Pancreas (tissue), 10 donors: ENCODE data around the gene PCYT1A. TPM values are rescaled to one million over a fixed set of nuclear protein-coding genes. Genes with fewer than 3 reads are reported as not detected.

Experiments used
- ATAC-seq, 4 donors: fragments of 200-7000 bp; cut with Tn5 transposase; one replicate each; pipeline versions ENCODE4 v1.8.0 to v1.9.1; 2020; ENCODE audit warnings: mild to moderate bottlenecking in 4 of 4, moderate library complexity in 4 of 4
- DNase-seq, 6 donors: peaks; one replicate each; pipeline ENCODE4 v3.0.0-alpha.2; 2020
- FAIRE-seq: peaks from 2 replicates; lab custom pipeline; 2012; peaks lifted over from hg19 to GRCh38; lab: Jason Lieb, UNC
- H3K27ac ChIP-seq, 4 donors: fragments of 200-600 bp; sonication (generic); 1 replicate in 3 of 4; 2 replicates in 1 of 4; pipeline versions ENCODE4 v1.5.0 to v1.8.0; 2020
- H3K27me3 ChIP-seq, 4 donors: fragments of 200-600 bp; one replicate each; pipeline ENCODE4 v1.8.0; 2021
- H3K36me3 ChIP-seq, 3 donors: fragments of 200-600 bp; sonication (generic) in 1 of 3; one replicate each; pipeline versions ENCODE4 v1.5.0 to v1.8.0; 2020 to 2021
- H3K4me1 ChIP-seq, 3 donors: fragments of 200-600 bp; one replicate each; pipeline ENCODE4 v1.8.0; 2021
- H3K4me3 ChIP-seq, 4 donors: fragments of 200-600 bp; sonication (generic) in 2 of 4; one replicate each; pipeline versions ENCODE4 v1.5.0 to v1.8.0; 2020 to 2021
- H3K9me3 ChIP-seq, 4 donors: fragments of 200-600 bp; one replicate each; pipeline ENCODE4 v1.8.0; 2021
- WGBS, 2 donors: extraction: QIAGEN DNeasy Blood & Tissue Kit; methylation state at CpG; one replicate each; pipeline ENCODE4 v1.1.7; 2013; 5-methylcytosine and 5-hydroxymethylcytosine counted together
- intact Hi-C, 3 donors: fragments of 100-400 bp; cut with DNase I; formaldehyde crosslinking; loops; one replicate each; pipeline versions ENCODE4 v1.11.1 to v1.14.2; 2022
- polyA plus RNA-seq, 2 donors: library from polyadenylated mRNA; stranded (reverse); fragments of 200-250 nt; gene quantifications; one replicate each; pipeline ENCODE4 v1.2.3, GENCODE V29; 2013
- total RNA-seq, 6 donors: library from RNA; stranded (reverse); fragmentation: NEBNext Ultra II Directional in 4 of 6; extraction: Animal tissue kit (Norgen Biotek cat#: 25700) in 4 of 6; gene quantifications; one replicate each; pipeline versions ENCODE4 v1.2.1 to v1.2.4, GENCODE V29; 2021 to 2023
- TF ChIP-seq, protein P1 (sequence below), 4 donors: fragments of 200-600 bp; sonication (generic) in 3 of 4; IDR thresholded peaks; one replicate each; pipeline versions ENCODE4 v1.5.0 to v1.8.0; 2021; ENCODE audit warnings: antibody characterized with exemption in 4 of 4
- donor health status: healthy with polysubstance abuse.
- donor health status: DM: no; HTN: no; CAD: no; lungs with moderate emphysema.
- donor health status: DM: no; HTN: no; CAD: no.
- donor health status: control.
- donor health status: control.
- donor health status: Bipolar disorder and iron deficiency.
- donor health status: DM: yes; HTN: yes; CAD: no.
- donor health status: DM: no; HTN: no; CAD: no.
- donor health status: DM: no; HTN: no; CAD: no.
- donor health status: DM: yes; HTN: yes; CAD: no.

Gene PCYT1A
- total and polyA plus RNA-seq, 8 donors: 14.1 to 26.0 (median 16.5) TPM

DNA sequence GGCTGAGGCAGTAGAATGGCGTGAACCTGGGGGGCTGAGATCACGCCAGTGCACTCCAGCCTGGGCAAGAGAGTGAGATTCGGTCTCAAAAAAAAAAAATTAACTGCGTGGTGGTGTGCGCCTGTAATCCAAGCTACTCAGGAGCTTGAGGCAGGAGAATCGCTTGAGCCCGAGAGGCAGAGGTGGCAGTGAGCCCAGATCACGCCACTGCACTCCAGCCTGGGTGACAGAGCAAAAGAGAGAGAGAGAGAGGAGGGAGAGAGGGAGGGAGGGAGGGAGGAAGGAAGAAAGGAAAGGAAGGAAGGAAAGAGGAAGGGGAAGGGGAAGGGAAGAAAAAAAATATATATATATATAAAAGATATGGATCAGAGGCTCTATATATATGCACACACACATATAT lies 44.6 kb upstream of the PCYT1A start:
- 72 to 80% methylated on average over 8 of the region's 8 CpGs for WGBS, 2 donors
- H3K4me3 ChIP-seq: no peak overlapping the region
- no peaks in the 10 kb centered on the region for H3K27me3 ChIP-seq
- DNase-seq (no peak), ATAC-seq (no peak), FAIRE-seq (no peak)
- H3K36me3 ChIP-seq: no peaks in the 10 kb centered on the region
- H3K9me3 ChIP-seq: no peaks in the 10 kb centered on the region
- TF ChIP-seq, protein P1, sequence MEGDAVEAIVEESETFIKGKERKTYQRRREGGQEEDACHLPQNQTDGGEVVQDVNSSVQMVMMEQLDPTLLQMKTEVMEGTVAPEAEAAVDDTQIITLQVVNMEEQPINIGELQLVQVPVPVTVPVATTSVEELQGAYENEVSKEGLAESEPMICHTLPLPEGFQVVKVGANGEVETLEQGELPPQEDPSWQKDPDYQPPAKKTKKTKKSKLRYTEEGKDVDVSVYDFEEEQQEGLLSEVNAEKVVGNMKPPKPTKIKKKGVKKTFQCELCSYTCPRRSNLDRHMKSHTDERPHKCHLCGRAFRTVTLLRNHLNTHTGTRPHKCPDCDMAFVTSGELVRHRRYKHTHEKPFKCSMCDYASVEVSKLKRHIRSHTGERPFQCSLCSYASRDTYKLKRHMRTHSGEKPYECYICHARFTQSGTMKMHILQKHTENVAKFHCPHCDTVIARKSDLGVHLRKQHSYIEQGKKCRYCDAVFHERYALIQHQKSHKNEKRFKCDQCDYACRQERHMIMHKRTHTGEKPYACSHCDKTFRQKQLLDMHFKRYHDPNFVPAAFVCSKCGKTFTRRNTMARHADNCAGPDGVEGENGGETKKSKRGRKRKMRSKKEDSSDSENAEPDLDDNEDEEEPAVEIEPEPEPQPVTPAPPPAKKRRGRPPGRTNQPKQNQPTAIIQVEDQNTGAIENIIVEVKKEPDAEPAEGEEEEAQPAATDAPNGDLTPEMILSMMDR (IDR thresholded peaks at IDR 0.05): no peak
- intact Hi-C loops: no loop called here
- H3K4me1 ChIP-seq: no peaks in the 10 kb centered on the region
- H3K27ac ChIP-seq: no peak overlapping the region

DNA sequence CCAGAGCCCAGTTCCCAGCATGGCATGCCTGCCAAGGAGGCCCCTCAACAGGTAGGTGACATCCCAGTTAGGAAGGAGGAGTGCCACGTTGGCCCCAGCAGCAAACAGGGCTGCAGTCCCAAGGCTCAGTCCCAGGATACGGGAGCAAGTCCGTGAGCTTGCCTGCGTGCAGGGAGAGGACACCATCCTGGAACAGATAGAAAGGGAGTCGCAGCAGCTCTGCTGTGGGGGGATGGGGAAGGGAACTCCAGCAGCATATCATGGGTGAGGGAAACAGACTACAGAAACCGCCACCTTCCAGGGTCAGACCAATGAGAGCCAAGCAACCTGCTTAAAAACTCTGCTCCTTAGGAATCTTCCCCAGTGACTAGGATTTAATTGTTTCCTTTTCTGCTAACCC lies 39.9 kb upstream of the PCYT1A start:
- no peak for FAIRE-seq
- Histone ChIP-seq H3K4me1 (no peaks in the 10 kb centered on the region), H3K27ac (no peak overlapping the region), H3K9me3 (no peaks in the 10 kb centered on the region), H3K27me3 (no peaks in the 10 kb centered on the region), H3K4me3 (no peak overlapping the region), H3K36me3 (no peaks in the 10 kb centered on the region)
- no peak for ATAC-seq
- intact Hi-C loops: no loop called here
- TF ChIP-seq, protein P1 (IDR thresholded peaks at IDR 0.05): no peak
- no peak for DNase-seq
- 17 to 22% methylated on average over 6 of the region's 6 CpGs for WGBS, 2 donors

DNA sequence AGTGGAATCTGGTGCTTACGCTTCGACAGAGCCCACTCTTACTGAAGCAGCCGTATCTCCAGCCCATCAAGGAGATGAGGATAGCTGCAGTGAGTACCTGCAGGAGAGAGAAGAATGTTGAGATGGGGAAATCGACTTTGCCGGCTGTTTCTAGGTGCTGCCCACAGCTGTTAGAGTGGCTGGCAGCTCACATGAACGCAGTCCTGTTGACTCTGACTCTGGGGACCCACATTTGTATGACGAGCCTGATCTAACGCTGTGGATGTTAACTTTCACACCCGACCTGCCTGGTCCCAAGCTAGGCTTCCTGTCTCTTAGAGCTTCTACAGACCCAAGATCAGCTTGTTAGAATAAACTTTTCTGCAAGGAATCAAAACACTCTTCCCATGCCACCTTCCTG lies 39.4 kb upstream of the PCYT1A start:
- ATAC-seq (no peak), FAIRE-seq (no peak), DNase-seq (no peak)
- Histone ChIP-seq H3K36me3 (no peaks in the 10 kb centered on the region), H3K27me3 (no peaks in the 10 kb centered on the region), H3K4me3 (no peak overlapping the region), H3K27ac (no peak overlapping the region), H3K9me3 (no peaks in the 10 kb centered on the region), H3K4me1 (no peaks in the 10 kb centered on the region)
- 49 to 67% methylated on average over 9 of the region's 9 CpGs for WGBS, 2 donors
- intact Hi-C loops: no loop called here
- TF ChIP-seq, protein P1 (IDR thresholded peaks at IDR 0.05): no peak

DNA sequence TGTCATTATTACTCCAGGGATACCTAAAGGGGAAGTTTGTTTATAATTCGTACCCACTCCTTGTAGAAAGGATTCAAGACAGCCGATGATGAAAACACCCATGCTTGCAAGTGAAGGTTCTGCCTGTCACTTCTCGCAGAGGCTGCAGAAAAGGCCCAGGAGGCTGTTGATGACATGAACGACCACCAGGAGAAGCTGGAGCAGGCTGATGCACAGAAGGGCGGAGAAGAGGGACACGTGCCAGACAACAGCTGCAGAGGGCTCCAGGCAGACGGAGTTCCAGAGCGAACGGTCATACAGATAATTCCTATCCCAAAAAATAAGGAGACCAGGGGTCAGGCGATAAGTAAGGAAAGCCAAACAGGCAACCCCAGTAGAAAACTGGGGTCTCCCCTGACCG lies 36.2 kb upstream of the PCYT1A start:
- H3K27me3 ChIP-seq: no peaks in the 10 kb centered on the region

DNA sequence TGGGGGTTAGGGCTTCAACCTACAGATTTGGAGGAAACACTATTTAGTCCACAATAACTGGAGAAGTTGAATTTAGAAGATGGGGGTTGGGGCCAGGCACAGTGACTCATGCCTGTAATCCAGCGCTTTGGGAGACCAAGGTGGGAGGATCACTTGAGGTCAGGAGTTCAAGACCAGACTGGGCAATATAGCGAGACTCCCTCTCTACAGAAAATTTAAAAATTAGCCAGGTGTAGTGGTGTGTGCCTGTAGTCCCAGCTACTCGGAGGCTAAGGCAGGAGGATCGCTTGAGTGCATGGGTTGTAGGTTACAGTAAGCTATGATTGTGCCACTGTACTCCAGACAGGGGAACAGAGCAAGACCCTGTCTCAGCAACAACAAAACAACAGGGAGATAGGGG lies 35.5 kb upstream of the PCYT1A start:
- no peak for DNase-seq
- Histone ChIP-seq H3K4me1 (no peaks in the 10 kb centered on the region), H3K27ac (no peak overlapping the region), H3K9me3 (no peaks in the 10 kb centered on the region), H3K36me3 (no peaks in the 10 kb centered on the region), H3K4me3 (no peak overlapping the region), H3K27me3 (no peaks in the 10 kb centered on the region)
- ATAC-seq: no peak
- intact Hi-C loops: no loop called here
- 92 to 100% methylated on average over 4 of the region's 4 CpGs for WGBS, 2 donors
- TF ChIP-seq, protein P1 (IDR thresholded peaks at IDR 0.05): no peak
- no peak for FAIRE-seq

More for the DNA sequence above, 36.2 kb upstream of the PCYT1A start:
- Histone ChIP-seq H3K36me3 (no peaks in the 10 kb centered on the region), H3K9me3 (no peaks in the 10 kb centered on the region), H3K27ac (no peak overlapping the region), H3K4me3 (no peak overlapping the region), H3K4me1 (no peaks in the 10 kb centered on the region)
- TF ChIP-seq, protein P1 (IDR thresholded peaks at IDR 0.05): no peak
- intact Hi-C loops: no loop called here
- ATAC-seq: no peak
- no peak for DNase-seq
- no peak for FAIRE-seq
- WGBS, 2 donors: 70 to 74% methylated on average over 11 of the region's 11 CpGs
